Endothelial cell (in vitro differentiated cells): ENCODE data around the gene HIGD2A. TPM values are rescaled to one million over a fixed set of nuclear protein-coding genes. Genes with fewer than 3 reads are reported as not detected.

Experiments used
- DNase-seq: peaks from one replicate; pipeline ENCODE4 v3.0.0; 2021; ENCODE audit warnings: low spot score
- H3K27ac Mint-ChIP-seq: one replicate; pipeline ENCODE4 v1.8.0; 2021; ENCODE audit warnings: mixed read lengths, inconsistent platforms; ENCODE audit not compliant: unreplicated experiment
- H3K27me3 Mint-ChIP-seq: one replicate; pipeline ENCODE4 v1.8.0; 2021; ENCODE audit warnings: mild to moderate bottlenecking, moderate library complexity, mixed read lengths, inconsistent platforms; ENCODE audit not compliant: unreplicated experiment
- H3K36me3 Mint-ChIP-seq: one replicate; pipeline ENCODE4 v1.8.0; 2021; ENCODE audit warnings: mild to moderate bottlenecking, low read depth, mixed read lengths, inconsistent platforms; ENCODE audit not compliant: unreplicated experiment
- H3K4me1 Mint-ChIP-seq: one replicate; pipeline ENCODE4 v1.8.0; 2021; ENCODE audit warnings: mild to moderate bottlenecking, mixed read lengths, inconsistent platforms; ENCODE audit not compliant: unreplicated experiment
- H3K4me3 Mint-ChIP-seq: one replicate; pipeline ENCODE4 v1.8.0; 2021; ENCODE audit warnings: mild to moderate bottlenecking, mixed read lengths, inconsistent platforms; ENCODE audit not compliant: unreplicated experiment
- H3K9me3 Mint-ChIP-seq: one replicate; pipeline ENCODE4 v1.8.0; 2021; ENCODE audit warnings: mixed read lengths, inconsistent platforms; ENCODE audit not compliant: unreplicated experiment
- total RNA-seq: library from RNA; stranded (reverse); fragmentation: NEBNext Ultra II Directional; extraction: Animal tissue kit (Norgen Biotek cat#: 25700); gene quantifications from one replicate; pipeline ENCODE4 v1.2.1, GENCODE V29; 2021; ENCODE audit not compliant: unreplicated experiment
- TF ChIP-seq, protein P1 (sequence below): fragments of 200-600 bp; sonication (generic); IDR thresholded peaks from one replicate; pipeline ENCODE4 v1.5.0; 2021; ENCODE audit warnings: antibody characterized with exemption; ENCODE audit not compliant: unreplicated experiment

HIGD2A gene
- total RNA-seq, 1 donor from 2014 or later: 88.3 TPM

GRCh38 chr5:176366232-176366894 is 22.2 kb upstream of the HIGD2A start:
- H3K4me1 Mint-ChIP-seq: no peaks in the 10 kb centered on the region
- peaks cover 20% of the 10 kb centered on the region for H3K36me3 Mint-ChIP-seq
- TF ChIP-seq, protein P1, sequence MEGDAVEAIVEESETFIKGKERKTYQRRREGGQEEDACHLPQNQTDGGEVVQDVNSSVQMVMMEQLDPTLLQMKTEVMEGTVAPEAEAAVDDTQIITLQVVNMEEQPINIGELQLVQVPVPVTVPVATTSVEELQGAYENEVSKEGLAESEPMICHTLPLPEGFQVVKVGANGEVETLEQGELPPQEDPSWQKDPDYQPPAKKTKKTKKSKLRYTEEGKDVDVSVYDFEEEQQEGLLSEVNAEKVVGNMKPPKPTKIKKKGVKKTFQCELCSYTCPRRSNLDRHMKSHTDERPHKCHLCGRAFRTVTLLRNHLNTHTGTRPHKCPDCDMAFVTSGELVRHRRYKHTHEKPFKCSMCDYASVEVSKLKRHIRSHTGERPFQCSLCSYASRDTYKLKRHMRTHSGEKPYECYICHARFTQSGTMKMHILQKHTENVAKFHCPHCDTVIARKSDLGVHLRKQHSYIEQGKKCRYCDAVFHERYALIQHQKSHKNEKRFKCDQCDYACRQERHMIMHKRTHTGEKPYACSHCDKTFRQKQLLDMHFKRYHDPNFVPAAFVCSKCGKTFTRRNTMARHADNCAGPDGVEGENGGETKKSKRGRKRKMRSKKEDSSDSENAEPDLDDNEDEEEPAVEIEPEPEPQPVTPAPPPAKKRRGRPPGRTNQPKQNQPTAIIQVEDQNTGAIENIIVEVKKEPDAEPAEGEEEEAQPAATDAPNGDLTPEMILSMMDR: no peak
- no peaks in the 10 kb centered on the region for H3K9me3 Mint-ChIP-seq
- H3K4me3 Mint-ChIP-seq: peak overlapping the region; percentile 81
- no peak overlapping the region for H3K27ac Mint-ChIP-seq
- peaks cover 14% of the 10 kb centered on the region for H3K27me3 Mint-ChIP-seq
- DNase-seq: peak; percentile 21

GRCh38 chr5:176368726-176369125 is 19.8 kb upstream of the HIGD2A start:
- no peak overlapping the region for H3K4me3 Mint-ChIP-seq
- DNase-seq: no peak
- H3K36me3 Mint-ChIP-seq: peaks cover 20% of the 10 kb centered on the region
- H3K9me3 Mint-ChIP-seq: no peaks in the 10 kb centered on the region
- TF ChIP-seq, protein P1: no peak
- H3K4me1 Mint-ChIP-seq: no peaks in the 10 kb centered on the region
- H3K27ac Mint-ChIP-seq: no peak overlapping the region
- H3K27me3 Mint-ChIP-seq: peaks cover 12% of the 10 kb centered on the region

- H3K4me1 Mint-ChIP-seq: no peaks in the 10 kb centered on the region
These were observed 18.4 kb upstream of the HIGD2A start for GRCh38 chr5:176369934-176370711.

GRCh38 chr5:176371621-176372539 is 16.7 kb upstream of the HIGD2A start:
- TF ChIP-seq, protein P1: no peak
- no peak overlapping the region for H3K27ac Mint-ChIP-seq
- H3K36me3 Mint-ChIP-seq: peaks cover 15% of the 10 kb centered on the region
- H3K27me3 Mint-ChIP-seq: peaks cover 5% of the 10 kb centered on the region
- H3K4me1 Mint-ChIP-seq: no peaks in the 10 kb centered on the region
- no peaks in the 10 kb centered on the region for H3K9me3 Mint-ChIP-seq
- H3K4me3 Mint-ChIP-seq: no peak overlapping the region
- DNase-seq: no peak

More at GRCh38 chr5:176369934-176370711, 18.4 kb upstream of the HIGD2A start:
- TF ChIP-seq, protein P1: no peak
- DNase-seq: no peak
- Mint-ChIP-seq H3K27me3 (peaks cover 9% of the 10 kb centered on the region), H3K4me3 (no peak overlapping the region), H3K27ac (no peak overlapping the region), H3K9me3 (no peaks in the 10 kb centered on the region), H3K36me3 (peaks cover 20% of the 10 kb centered on the region)
